HFF-Myc (cell line): ENCODE results near the gene RAPGEF6.
"Not testable (repeated sequence)": the region's sequence is repeated elsewhere in the genome, so short reads cannot be mapped to it uniquely, and the experiment has no call there.

Experiments
- DNase-seq: peaks from one replicate; pipeline ENCODE4 v3.0.0-alpha.2; 2011; ENCODE audit warnings: low read depth; ENCODE audit errors: extremely low read depth
- H3K4me3 ChIP-seq: replicated peaks from 2 replicates; pipeline ENCODE4 v1.5.1; 2011; ENCODE audit warnings: low read depth, mild to moderate bottlenecking, control low read depth, low read length
- TF ChIP-seq, protein P1 (sequence below): IDR thresholded peaks from 2 replicates; pipeline ENCODE4 v1.5.1; 2012; ENCODE audit warnings: mild to moderate bottlenecking, low read depth, low read length, control low read depth; ENCODE audit errors: missing control alignments

RAPGEF6 gene

DNA sequence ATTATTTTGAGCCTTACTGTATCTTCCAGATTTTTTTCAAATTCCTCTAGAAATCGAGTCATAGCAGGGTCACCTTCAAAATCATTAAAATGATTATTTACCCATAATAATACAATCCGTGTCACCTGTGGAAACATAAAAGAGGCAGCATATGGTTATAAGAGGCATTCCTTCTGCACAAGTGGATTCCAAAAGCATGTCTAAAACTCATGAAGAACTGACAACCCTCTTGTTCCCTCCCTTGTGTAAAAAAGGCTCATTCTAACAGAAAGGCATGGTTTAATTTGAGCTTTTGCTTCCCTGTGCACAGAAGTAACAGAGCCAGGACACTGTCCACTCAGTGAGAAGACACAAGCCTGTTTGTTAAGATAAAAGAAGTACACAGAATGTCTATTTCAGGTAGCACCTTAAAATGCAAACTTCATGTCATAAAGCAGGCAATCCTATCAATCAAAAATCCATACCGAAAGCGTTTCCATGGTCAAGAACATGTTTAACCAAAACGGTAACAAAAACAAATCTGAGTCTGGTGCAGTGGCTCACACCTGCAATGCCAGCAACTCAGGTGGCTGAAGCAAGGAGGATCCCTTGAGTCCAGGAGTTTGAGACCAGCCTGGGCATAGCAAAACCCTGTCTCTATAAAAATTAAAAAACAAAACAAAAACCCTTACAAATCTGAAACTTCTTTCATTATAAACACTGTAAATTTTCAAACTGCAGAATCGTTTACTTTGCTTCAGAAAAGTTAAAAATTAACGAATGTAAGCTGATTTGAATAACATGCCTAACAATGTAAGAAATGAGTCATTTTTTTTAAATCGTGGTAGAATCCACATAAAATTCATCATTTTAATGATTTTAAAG, 139.3 kb downstream of the RAPGEF6 start:
- DNase-seq: no peak
- TF ChIP-seq, protein P1, sequence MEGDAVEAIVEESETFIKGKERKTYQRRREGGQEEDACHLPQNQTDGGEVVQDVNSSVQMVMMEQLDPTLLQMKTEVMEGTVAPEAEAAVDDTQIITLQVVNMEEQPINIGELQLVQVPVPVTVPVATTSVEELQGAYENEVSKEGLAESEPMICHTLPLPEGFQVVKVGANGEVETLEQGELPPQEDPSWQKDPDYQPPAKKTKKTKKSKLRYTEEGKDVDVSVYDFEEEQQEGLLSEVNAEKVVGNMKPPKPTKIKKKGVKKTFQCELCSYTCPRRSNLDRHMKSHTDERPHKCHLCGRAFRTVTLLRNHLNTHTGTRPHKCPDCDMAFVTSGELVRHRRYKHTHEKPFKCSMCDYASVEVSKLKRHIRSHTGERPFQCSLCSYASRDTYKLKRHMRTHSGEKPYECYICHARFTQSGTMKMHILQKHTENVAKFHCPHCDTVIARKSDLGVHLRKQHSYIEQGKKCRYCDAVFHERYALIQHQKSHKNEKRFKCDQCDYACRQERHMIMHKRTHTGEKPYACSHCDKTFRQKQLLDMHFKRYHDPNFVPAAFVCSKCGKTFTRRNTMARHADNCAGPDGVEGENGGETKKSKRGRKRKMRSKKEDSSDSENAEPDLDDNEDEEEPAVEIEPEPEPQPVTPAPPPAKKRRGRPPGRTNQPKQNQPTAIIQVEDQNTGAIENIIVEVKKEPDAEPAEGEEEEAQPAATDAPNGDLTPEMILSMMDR: no peak
- H3K4me3 ChIP-seq: no peak overlapping the region

GRCh38 chr5:131491749-131492148, 143.3 kb downstream of the RAPGEF6 start:
- no peak for DNase-seq
- no peak overlapping the region for H3K4me3 ChIP-seq
- TF ChIP-seq, protein P1: no peak

DNA sequence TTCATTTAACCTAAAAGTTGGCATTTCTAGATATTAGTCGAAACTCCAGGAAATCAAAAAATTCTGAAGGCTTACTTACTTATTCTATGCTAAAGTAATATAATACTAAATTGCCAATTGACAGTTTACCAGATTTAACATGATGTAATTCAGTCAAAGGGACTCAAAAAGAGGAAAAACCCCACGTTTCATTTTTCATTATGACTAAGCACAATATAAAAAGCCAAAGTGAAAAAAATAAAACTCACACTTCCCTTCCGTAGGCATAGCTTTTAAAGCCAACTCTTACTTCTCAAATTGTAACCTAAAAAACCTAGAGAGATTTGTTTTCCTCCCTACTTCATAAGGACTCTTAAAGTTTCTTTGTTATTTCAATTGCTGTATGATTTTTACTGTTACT, 146.6 kb downstream of the RAPGEF6 start:
- no peak overlapping the region for H3K4me3 ChIP-seq
- TF ChIP-seq, protein P1: no peak
- no peak for DNase-seq

DNA sequence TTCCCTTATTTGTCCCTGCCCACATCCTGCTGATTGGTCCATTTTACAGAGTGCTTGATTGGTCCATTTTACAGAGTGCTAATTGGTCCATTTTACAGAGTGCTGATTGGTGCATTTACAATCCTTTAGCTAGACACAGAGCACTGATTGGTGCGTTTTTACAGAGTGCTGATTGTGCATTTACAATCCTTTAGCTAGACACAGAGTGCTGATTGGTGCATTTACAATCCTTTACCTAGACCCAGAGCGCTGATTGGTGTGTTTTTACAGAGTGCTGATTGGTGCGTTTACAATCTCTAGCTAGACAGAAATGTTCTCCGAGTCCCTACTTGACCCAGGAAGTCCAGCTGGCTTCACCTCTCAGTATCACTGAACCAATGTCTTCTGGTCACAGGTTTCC, 147.7 kb downstream of the RAPGEF6 start:
- DNase-seq, H3K4me3 ChIP-seq: not testable (repeated sequence)

GRCh38 chr5:131482617-131483016, 152.4 kb downstream of the RAPGEF6 start:
- TF ChIP-seq, protein P1: no peak
- no peak overlapping the region for H3K4me3 ChIP-seq
- no peak for DNase-seq

DNA sequence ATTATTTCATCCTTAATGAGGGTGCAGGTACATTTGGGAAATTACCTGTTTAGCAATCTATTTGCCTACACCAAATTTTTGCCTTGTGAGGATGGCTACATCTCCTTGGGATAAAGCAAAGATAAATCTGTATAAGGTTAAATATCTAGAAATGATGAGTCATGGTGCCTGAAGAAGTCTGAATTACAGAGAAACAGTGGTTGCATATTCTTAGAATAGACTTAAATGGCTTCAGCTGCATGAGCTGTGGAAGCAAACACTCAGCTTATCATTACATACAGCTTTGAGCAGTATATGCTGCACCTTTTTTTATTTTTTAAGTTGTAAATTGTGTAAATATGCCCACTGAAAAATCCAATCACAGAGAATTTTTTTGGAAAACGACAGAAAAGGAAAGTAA, 153.5 kb downstream of the RAPGEF6 start:
- no peak overlapping the region for H3K4me3 ChIP-seq
- TF ChIP-seq, protein P1: no peak
- DNase-seq: no peak

- DNase-seq: no peak
- TF ChIP-seq, protein P1: no peak
- no peak overlapping the region for H3K4me3 ChIP-seq
These were observed 159.5 kb downstream of the RAPGEF6 start for GRCh38 chr5:131475541-131475941.
